Measurements from ENCODE around the gene ACSS1.

The ACSS1 gene

DNA sequence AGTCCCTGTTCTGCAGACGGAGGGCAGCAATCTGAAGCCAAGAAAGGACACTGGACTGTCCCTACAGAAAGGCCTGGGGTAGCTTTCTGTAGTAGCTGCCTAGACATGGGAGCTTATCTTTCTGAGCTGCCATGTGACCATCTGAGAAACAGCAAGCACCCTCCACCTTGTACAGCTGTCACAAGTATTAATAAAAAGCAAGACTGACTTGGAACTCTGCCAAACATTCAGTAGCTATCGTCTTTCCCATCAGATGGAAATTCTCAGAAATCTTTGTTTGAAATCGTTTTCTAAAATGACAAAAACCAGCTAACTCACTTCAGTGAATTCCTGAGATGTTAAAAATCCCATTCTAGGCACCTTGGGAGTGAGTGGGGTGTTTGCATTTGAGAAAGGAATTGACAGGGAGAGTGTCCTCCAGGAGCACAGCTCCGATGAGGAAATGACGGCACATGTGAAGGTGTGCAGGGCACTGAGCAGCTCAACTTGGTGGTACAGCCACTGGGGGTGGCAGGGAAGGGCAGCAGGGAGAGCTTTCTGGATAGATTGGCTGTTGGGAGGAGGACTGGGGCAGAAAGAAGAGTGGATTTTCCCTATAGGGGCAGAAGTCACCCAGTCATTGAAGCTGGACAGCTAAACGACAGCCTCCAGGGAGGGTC is 24.5 kb downstream of the ACSS1 start:
- H3K4me1 ChIP-seq (ENCODE audit: control insufficient read depth, insufficient read depth, low read length): peaks cover 5% of the 10 kb centered on the region; the same call in 1 of the 2 replicates
- no peak overlapping the region for H3K27ac ChIP-seq (ENCODE audit: low read depth, low read length)
- H3K4me3 ChIP-seq (ENCODE audit: low read depth, low read length): no peak overlapping the region
- H3K27me3 ChIP-seq (ENCODE audit: control insufficient read depth, insufficient read depth, low read length): peaks cover 14% of the 10 kb centered on the region; the same call in 1 of the 2 replicates
- H3K9me3 ChIP-seq (ENCODE audit: control insufficient read depth, insufficient read depth, low read depth, low read length): no peaks in the 10 kb centered on the region
- H3K9ac ChIP-seq (ENCODE audit: low read length): no peak overlapping the region
- no peaks in the 10 kb centered on the region for H3K36me3 ChIP-seq (ENCODE audit: control insufficient read depth, insufficient read depth, low read length)

DNA sequence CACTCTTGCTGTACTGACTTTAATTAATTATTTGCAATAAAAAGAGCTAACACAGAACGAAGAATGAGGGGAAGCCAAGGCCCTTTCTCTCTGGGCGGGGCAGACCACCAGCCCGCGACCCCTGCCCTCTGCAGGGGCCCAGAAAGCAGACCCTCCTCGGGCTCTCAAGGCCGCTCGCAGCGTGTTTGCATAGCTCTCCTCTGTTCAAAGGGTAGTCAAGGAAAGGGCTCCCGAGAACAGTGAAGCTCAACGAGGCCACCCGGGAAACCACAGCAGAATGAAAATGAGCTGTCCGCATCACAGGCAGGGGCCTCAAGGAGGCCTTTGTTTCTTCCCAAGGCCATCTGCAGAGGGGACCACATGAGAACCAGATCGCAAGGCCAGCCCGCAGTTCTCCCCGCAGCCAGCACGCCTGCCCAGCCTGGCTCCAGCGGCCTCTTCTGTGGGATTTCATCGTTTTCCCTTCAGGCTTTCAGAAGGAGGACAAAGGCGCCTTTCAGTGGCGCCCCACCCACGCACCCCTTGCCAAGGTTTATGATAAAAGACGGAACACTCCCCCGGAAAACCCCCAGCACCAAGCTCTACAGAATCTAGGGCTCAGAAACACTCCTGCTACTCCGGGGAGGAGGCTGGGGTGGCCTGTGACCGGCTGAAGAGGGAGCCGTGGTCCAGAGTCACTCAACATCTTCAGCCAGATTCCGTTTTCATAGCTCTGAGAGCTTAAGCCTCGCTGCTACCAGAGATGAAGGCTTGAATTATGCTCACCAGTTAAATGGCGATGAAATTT is 25.3 kb downstream of the ACSS1 start:
- Histone ChIP-seq H3K27me3 (ENCODE audit: control insufficient read depth, insufficient read depth, low read length) (peaks cover 14% of the 10 kb centered on the region; the same call in 1 of the 2 replicates), H3K9me3 (ENCODE audit: control insufficient read depth, insufficient read depth, low read depth, low read length) (no peaks in the 10 kb centered on the region), H3K27ac (ENCODE audit: low read depth, low read length) (no peak overlapping the region), H3K4me3 (ENCODE audit: low read depth, low read length) (no peak overlapping the region), H3K9ac (ENCODE audit: low read length) (no peak overlapping the region), H3K4me1 (ENCODE audit: control insufficient read depth, insufficient read depth, low read length) (peaks cover 5% of the 10 kb centered on the region; the same call in 1 of the 2 replicates), H3K36me3 (ENCODE audit: control insufficient read depth, insufficient read depth, low read length) (no peaks in the 10 kb centered on the region)

DNA sequence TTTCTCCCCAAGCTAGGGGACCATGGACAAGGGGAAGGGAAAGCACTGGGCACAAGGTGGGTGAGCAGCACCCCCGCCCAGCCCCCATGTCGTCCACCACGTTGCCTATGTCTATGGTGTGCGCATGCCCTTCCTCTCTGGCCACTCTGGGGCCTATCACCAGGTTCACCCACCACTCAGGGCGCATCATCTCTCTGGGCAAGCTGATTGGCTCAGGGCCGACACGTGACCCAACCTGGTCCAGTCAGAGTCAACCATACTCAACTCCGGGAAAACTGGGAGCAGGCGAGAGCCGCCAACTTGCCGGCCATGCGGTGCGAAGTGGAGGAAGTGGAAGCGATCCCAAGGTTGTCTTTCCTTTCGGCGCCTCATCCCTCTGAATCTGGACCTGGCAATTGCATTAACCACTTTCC is 25.9 kb downstream of the ACSS1 start:
- peaks cover 5% of the 10 kb centered on the region; the same call in 1 of the 2 replicates for H3K4me1 ChIP-seq (ENCODE audit: control insufficient read depth, insufficient read depth, low read length)
- no peaks in the 10 kb centered on the region for H3K36me3 ChIP-seq (ENCODE audit: control insufficient read depth, insufficient read depth, low read length)
- no peak overlapping the region for H3K9ac ChIP-seq (ENCODE audit: low read length)
- no peaks in the 10 kb centered on the region for H3K9me3 ChIP-seq (ENCODE audit: control insufficient read depth, insufficient read depth, low read depth, low read length)
- no peak overlapping the region for H3K4me3 ChIP-seq (ENCODE audit: low read depth, low read length)
- H3K27me3 ChIP-seq (ENCODE audit: control insufficient read depth, insufficient read depth, low read length): peaks cover 14% of the 10 kb centered on the region; the same call in 1 of the 2 replicates
- no peak overlapping the region for H3K27ac ChIP-seq (ENCODE audit: low read depth, low read length)

DNA sequence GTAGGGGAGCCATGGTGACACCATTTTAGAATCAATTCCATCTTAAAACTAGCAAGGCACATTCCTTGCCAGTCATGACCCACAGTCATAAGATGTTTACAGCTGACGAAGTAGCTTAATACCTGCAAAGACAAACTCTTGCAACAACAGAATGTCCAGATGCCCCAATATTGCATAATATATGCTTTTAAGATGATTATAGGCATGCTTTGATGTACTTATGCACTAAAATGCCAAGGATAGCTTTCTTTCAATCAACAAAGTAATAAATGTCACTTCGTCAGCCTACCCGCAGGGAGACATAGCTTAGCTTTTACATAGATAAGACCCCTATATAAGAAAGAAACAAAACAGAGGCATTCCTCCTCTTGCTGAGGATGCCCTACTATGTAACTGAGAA is 26.7 kb downstream of the ACSS1 start:
- no peak overlapping the region for H3K9ac ChIP-seq (ENCODE audit: low read length)
- H3K9me3 ChIP-seq (ENCODE audit: control insufficient read depth, insufficient read depth, low read depth, low read length): no peaks in the 10 kb centered on the region
- H3K4me3 ChIP-seq (ENCODE audit: low read depth, low read length): no peak overlapping the region
- no peak overlapping the region for H3K27ac ChIP-seq (ENCODE audit: low read depth, low read length)
- H3K27me3 ChIP-seq (ENCODE audit: control insufficient read depth, insufficient read depth, low read length): peaks cover 14% of the 10 kb centered on the region; the same call in 1 of the 2 replicates
- peaks cover 5% of the 10 kb centered on the region; the same call in 1 of the 2 replicates for H3K4me1 ChIP-seq (ENCODE audit: control insufficient read depth, insufficient read depth, low read length)
- no peaks in the 10 kb centered on the region for H3K36me3 ChIP-seq (ENCODE audit: control insufficient read depth, insufficient read depth, low read length)

DNA sequence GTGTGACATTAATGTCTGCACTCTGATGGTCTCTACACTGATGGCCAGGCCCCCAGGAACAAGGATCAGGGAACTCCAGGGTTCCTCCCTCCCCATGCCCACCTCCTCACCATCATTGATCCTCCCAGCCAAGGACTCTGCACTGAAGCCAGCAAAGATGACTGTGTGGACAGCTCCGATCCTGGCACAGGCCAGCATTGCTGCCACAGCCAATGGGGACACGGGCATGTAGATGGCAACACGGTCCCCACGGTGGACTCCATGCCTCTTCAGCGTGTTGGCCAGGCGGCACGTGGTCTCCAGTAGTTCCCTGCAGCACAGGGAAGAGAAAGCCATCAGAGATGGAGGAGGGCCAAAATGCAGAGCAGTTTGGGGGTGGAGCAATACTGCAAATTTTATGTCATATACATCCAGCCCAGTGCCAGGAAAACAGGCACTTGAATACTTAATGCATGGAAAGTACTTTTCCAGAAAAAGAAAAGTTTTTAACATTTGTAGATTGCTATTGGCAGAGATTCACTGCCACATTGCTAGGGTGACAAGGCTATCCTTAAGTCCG is 27.2 kb downstream of the ACSS1 start:
- no peak overlapping the region for H3K27ac ChIP-seq (ENCODE audit: low read depth, low read length)
- H3K9ac ChIP-seq (ENCODE audit: low read length): no peak overlapping the region
- peaks cover 14% of the 10 kb centered on the region; the same call in 1 of the 2 replicates for H3K27me3 ChIP-seq (ENCODE audit: control insufficient read depth, insufficient read depth, low read length)
- no peaks in the 10 kb centered on the region for H3K36me3 ChIP-seq (ENCODE audit: control insufficient read depth, insufficient read depth, low read length)
- H3K9me3 ChIP-seq (ENCODE audit: control insufficient read depth, insufficient read depth, low read depth, low read length): no peaks in the 10 kb centered on the region
- H3K4me3 ChIP-seq (ENCODE audit: low read depth, low read length): no peak overlapping the region
- H3K4me1 ChIP-seq (ENCODE audit: control insufficient read depth, insufficient read depth, low read length): peaks cover 5% of the 10 kb centered on the region; the same call in 1 of the 2 replicates

DNA sequence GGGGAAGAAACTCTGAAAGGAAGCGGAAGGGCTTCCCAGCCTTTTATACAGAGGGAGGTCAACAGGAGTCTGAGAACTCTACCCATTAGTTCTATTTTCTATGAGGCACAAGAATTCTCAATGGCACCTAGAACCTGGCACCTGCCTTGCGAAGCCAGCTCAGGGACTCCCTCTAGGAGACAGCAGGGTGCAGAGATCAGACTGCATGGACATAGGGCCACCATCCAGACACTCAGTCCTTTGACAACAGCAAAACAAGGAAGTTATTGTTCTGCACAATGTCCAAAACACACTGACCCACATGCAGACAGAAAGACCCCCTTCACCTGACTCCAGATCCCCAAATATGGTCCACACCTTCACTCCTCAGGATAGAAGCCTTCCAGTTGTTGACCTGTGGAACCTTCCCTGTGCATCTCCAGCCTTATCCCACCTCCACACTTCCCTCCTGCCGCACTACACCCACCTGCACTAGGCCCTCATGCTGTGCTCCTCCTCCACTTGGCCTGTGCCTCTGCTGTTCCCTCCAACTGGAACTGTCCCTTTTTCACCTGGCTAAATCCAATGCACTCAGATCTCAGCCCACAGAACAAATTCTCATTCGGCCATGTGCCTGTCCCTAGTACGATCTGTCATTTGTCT is 27.8 kb downstream of the ACSS1 start:
- no peaks in the 10 kb centered on the region for H3K9me3 ChIP-seq (ENCODE audit: control insufficient read depth, insufficient read depth, low read depth, low read length)
- no peaks in the 10 kb centered on the region for H3K36me3 ChIP-seq (ENCODE audit: control insufficient read depth, insufficient read depth, low read length)
- H3K4me1 ChIP-seq (ENCODE audit: control insufficient read depth, insufficient read depth, low read length): peaks cover 5% of the 10 kb centered on the region; the same call in 1 of the 2 replicates
- peaks cover 14% of the 10 kb centered on the region; the same call in 1 of the 2 replicates for H3K27me3 ChIP-seq (ENCODE audit: control insufficient read depth, insufficient read depth, low read length)
- H3K27ac ChIP-seq (ENCODE audit: low read depth, low read length): no peak overlapping the region
- no peak overlapping the region for H3K9ac ChIP-seq (ENCODE audit: low read length)
- no peak overlapping the region for H3K4me3 ChIP-seq (ENCODE audit: low read depth, low read length)

DNA sequence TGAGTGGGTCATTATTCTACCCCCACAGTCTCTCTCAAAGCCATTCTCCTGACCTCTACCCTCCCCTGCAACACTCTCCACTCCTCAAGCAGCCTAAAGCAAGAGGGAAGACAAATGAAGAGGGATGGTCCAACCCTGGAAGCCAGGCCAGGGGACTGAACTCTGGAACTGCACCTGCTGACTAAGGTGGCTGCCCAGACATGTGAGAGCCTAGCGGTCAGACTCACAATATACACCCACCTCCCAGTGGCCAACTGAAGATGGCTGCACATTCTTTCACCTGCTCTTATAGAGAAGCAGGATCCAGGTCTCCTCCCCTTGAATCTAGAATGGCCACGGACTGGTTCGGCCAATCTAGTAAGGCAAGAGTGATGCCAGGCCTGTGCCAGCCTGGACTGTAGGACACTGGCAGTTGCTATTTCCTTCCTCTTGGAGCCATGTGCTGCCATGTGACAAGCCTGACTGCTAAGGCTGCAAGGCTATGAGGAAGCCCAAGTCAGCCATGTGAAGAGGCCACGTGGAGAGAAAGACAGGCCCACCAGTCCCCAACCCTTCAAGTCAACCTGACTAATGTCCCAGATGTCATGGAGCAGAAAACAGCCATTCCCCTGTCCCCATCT is 31.8 kb downstream of the ACSS1 start:
- no peak overlapping the region for H3K27ac ChIP-seq (ENCODE audit: low read depth, low read length)
- no peak overlapping the region for H3K4me3 ChIP-seq (ENCODE audit: low read depth, low read length)
- H3K36me3 ChIP-seq (ENCODE audit: control insufficient read depth, insufficient read depth, low read length): no peaks in the 10 kb centered on the region
- H3K27me3 ChIP-seq (ENCODE audit: control insufficient read depth, insufficient read depth, low read length): peaks cover 9% of the 10 kb centered on the region; the same call in 1 of the 2 replicates
- no peak overlapping the region for H3K9ac ChIP-seq (ENCODE audit: low read length)
- no peaks in the 10 kb centered on the region for H3K4me1 ChIP-seq (ENCODE audit: control insufficient read depth, insufficient read depth, low read length)
- H3K9me3 ChIP-seq (ENCODE audit: control insufficient read depth, insufficient read depth, low read depth, low read length): no peaks in the 10 kb centered on the region

DNA sequence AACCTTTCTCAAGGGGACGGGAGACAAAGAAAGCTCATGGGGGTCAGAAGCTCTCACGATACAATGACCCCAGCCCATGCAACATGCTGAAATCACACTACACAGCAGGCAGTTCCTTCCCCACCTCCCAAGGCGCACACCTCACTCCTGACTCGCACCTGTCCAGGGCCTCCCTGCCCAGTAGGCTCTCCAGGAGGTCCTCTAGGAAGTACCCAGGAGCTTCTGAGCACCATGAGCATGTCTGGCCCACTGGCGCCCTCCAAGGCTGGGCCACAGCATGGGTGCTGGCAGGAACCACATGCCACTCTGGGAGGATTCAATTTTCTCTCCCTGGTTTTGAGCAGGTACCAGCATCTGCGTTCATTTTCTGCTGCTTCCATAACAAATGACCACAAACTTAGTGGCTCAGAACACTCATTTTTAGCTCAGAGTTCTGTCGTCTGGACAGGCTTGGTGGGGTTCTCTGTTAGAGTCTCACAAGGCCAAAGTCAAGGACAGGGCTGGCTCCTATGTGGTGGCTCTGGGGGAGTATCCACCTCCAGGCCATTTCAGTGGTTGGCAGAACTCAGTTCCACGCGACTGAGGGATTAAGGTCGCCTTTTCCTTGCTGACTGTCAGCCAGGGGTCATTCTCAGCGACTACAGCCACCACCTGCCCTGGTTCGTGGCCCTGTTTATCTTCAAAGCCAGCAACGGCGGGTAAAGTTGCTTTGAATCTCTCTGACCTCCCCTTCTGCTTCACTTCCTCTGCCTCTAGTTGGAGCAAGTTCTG is 32.7 kb downstream of the ACSS1 start:
- no peak overlapping the region for H3K9ac ChIP-seq (ENCODE audit: low read length)
- H3K9me3 ChIP-seq (ENCODE audit: control insufficient read depth, insufficient read depth, low read depth, low read length): no peaks in the 10 kb centered on the region
- H3K4me1 ChIP-seq (ENCODE audit: control insufficient read depth, insufficient read depth, low read length): no peaks in the 10 kb centered on the region
- no peaks in the 10 kb centered on the region for H3K36me3 ChIP-seq (ENCODE audit: control insufficient read depth, insufficient read depth, low read length)
- H3K4me3 ChIP-seq (ENCODE audit: low read depth, low read length): no peak overlapping the region
- no peak overlapping the region for H3K27ac ChIP-seq (ENCODE audit: low read depth, low read length)
- peaks cover 1% of the 10 kb centered on the region; the same call in 1 of the 2 replicates for H3K27me3 ChIP-seq (ENCODE audit: control insufficient read depth, insufficient read depth, low read length)

DNA sequence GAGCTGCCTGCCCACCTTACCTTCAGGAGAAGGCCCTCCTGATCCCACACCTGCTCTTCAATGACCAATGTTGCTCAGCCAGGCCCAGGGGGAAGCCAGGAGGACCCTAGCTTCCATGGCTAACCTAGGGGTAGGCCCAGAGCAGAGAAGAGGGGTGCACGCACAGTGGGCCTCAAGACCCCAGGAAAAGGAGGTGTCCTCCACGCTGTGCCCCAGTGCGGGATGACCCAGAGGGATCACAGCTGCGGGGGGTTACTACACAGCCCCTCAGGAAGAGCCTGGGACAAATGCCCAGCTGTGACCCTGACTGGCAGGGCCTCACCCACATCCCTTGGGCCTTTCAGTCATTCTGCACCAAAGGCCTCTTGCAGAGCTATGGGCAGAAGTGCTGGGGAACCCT is 33.8 kb downstream of the ACSS1 start:
- H3K36me3 ChIP-seq (ENCODE audit: control insufficient read depth, insufficient read depth, low read length): no peaks in the 10 kb centered on the region
- H3K9me3 ChIP-seq (ENCODE audit: control insufficient read depth, insufficient read depth, low read depth, low read length): no peaks in the 10 kb centered on the region
- no peaks in the 10 kb centered on the region; the same call in 1 of the 2 replicates for H3K27me3 ChIP-seq (ENCODE audit: control insufficient read depth, insufficient read depth, low read length)
- H3K9ac ChIP-seq (ENCODE audit: low read length): no peak overlapping the region
- H3K27ac ChIP-seq (ENCODE audit: low read depth, low read length): no peak overlapping the region
- H3K4me1 ChIP-seq (ENCODE audit: control insufficient read depth, insufficient read depth, low read length): no peaks in the 10 kb centered on the region; the same call in 1 of the 2 replicates
- no peak overlapping the region for H3K4me3 ChIP-seq (ENCODE audit: low read depth, low read length)

DNA sequence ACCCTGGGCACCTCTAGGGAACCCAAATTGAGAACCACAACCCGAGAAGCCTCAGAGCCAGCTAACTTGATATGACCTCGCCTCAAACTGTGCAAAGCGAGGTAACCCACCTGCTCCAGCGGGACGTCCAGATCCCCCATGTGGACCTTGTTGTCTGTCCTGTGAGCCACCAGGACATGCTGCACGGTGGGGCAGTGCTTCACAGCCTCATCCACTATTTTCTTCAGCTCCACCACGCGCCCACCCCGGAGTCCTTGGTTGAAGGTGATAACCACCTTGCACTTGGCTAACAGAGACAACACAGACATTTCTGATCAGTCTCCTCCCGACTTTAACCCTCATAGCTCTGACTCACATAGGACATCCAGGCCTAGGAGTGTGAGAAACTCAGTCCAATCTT is 34.6 kb downstream of the ACSS1 start:
- H3K36me3 ChIP-seq (ENCODE audit: control insufficient read depth, insufficient read depth, low read length): no peaks in the 10 kb centered on the region

More for the DNA sequence above, 34.6 kb downstream of the ACSS1 start:
- no peaks in the 10 kb centered on the region; the same call in 1 of the 2 replicates for H3K27me3 ChIP-seq (ENCODE audit: control insufficient read depth, insufficient read depth, low read length)
- no peak overlapping the region for H3K9ac ChIP-seq (ENCODE audit: low read length)
- no peaks in the 10 kb centered on the region; the same call in 1 of the 2 replicates for H3K4me1 ChIP-seq (ENCODE audit: control insufficient read depth, insufficient read depth, low read length)
- no peaks in the 10 kb centered on the region for H3K9me3 ChIP-seq (ENCODE audit: control insufficient read depth, insufficient read depth, low read depth, low read length)
- H3K4me3 ChIP-seq (ENCODE audit: low read depth, low read length): no peak overlapping the region
- H3K27ac ChIP-seq (ENCODE audit: low read depth, low read length): no peak overlapping the region
